Measurements from ENCODE around the gene KNDC1.

The KNDC1 gene

DNA sequence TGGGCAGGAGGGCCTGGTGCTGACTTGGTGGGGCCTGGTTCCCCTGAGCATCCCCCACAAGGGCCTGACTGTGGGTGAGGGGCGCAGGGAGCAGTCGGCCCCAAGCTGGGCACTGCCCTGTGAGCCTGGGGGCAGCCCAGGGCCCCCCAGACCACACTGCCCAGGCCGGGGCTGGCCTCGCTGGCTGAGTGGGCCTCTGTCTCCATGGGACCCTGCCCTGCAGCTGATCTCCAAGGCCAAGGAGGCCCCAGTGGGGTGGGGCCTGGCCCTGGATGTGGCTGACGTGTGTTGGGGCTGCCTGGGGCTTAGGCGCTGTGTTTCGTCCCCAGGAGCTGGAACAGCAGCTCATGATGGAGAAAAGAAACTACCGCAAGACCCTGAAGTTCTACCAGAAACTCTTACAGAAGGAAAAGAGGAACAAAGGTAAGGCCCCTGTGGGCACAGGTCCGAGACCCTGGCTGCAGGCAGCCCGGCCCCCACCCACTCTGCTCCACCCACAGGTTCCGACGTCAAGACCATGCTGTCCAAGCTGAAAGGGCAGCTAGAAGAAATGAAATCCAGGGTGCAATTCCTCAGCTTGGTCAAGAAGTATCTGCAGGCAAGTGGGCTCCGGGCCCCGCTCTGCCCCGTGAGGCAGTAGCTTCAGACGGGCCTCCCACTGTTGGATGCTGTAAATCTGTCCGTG, 46.5 kb downstream of the KNDC1 start:
- FAIRE-seq, result no peak
- no peak for TF ChIP-seq POLR2A (IDR thresholded peaks at IDR 0.05; ENCODE audit: low read depth, low read length)
- DNase-seq (ENCODE audit: insufficient read length, low spot score), result no peak

DNA sequence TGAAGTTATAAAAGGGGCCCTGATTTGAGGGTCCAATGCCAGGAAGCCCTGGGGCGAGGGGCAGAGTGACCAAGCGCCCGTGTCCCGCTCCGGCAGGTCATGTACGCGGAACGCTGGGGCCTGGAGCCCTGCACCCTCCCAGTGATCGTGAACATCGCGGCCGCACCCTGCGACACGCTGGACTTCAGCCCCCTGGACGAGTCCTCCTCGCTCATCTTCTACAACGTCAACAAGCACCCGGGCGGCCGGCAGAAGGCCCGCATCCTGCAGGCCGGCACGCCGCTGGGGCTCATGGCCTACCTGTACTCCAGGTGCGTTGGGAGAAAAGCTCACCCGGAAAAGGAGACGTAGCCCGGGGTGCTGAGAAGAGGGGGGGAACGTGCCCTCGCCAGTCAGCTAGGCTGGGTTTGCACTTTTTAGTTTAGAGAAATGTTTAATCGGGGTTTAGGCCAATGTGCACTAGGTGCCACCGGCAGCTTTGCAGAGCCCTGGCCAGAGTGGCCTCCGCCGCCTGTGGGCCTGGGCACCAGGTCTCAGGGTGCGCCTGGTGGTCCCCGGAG, 47.1 kb downstream of the KNDC1 start:
- DNase-seq (ENCODE audit: insufficient read length, low spot score), result no peak
- no peak for FAIRE-seq
- no peak for TF ChIP-seq POLR2A (IDR thresholded peaks at IDR 0.05; ENCODE audit: low read depth, low read length)

DNA sequence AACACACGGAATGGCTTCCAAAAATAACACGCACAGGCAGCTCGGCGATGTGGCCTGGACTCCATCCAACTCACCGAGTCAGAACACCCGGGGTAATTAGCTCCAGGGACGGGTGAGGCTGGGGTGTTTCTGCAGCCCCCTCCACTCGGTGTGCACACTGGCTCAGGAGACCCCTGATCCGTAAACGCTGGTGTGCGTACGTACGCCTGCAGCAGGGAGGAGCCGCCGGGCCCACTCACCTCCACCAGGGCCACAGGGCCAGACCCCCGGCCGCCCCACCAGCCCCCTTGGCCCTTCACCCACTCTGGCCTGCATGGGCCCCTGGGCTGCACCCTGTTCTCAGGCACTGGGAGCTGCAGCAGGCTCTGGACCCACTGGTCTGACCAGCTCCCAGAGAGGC, 47.6 kb downstream of the KNDC1 start:
- FAIRE-seq (no peak), DNase-seq (ENCODE audit: insufficient read length, low spot score) (no peak)
- TF ChIP-seq POLR2A (IDR thresholded peaks at IDR 0.05; ENCODE audit: low read depth, low read length), result no peak

DNA sequence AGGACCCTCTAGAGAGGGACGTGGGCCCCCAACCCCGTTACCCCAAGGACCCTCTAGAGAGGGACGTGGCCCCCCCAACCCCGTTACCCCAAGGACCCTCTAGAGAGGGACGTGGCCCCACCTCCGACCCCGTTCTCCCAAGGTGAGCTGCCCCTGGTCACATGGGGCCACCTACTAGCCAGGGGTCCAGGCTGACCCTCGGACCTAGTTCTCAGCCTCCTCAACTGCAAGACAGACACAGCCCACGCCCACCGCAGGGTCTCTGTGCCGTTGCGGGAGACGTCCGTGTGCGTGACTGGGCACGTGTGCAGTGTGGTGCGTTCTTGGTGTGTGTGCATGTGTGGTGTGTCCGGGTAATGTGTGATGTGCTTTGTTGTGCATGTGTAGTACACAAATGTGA, 48.4 kb downstream of the KNDC1 start:
- no peak for TF ChIP-seq POLR2A (IDR thresholded peaks at IDR 0.05; ENCODE audit: low read depth, low read length)
- DNase-seq (ENCODE audit: insufficient read length, low spot score) (no peak), FAIRE-seq (no peak)

DNA sequence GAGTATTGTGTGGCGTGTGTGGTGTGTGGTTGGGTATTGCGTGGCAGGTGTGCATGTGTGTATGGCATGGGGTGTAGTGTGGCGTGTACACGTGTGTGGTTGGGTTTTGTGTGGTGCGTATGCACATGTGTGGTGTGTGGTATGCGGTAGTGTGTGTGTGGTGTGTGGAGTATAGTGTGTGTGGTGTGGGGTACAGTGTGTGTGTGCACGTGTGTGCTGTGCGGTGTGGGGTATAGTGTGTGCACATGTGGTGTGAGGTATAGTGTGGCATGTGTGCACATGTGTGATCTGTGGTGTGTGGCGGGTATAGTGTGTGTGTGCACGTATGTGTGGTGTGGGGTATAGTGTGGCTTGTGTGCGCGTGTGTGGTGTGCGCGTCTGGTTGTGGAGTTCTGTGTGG, 49.1 kb downstream of the KNDC1 start:
- no peak for FAIRE-seq
- TF ChIP-seq POLR2A (IDR thresholded peaks at IDR 0.05; ENCODE audit: low read depth, low read length), result no peak

DNA sequence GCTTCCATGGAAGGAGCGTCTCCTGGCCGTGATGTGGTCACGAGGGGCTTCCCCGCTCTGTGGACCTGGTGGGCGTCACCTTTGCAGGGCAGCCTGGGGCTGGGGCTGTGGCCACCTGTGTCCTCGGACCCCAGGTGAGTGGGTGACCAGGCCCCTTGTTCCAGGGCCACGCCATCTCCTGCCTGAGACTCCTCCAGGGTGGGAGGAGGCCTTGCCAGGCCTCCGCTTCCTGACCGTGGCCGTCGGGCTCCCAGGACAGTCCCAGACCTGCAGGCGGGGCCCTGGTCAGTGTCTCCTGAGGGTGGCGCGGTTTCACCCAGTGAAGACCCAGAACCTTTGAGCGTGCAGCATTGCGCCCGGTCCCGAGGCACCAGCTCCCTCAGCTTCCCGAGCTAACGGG, 49.6 kb downstream of the KNDC1 start:
- no peak for TF ChIP-seq POLR2A (IDR thresholded peaks at IDR 0.05; ENCODE audit: low read depth, low read length)
- FAIRE-seq, result no peak
- no peak for DNase-seq (ENCODE audit: insufficient read length, low spot score)

More for the DNA sequence above, 49.1 kb downstream of the KNDC1 start:
- DNase-seq (ENCODE audit: insufficient read length, low spot score), result no peak

DNA sequence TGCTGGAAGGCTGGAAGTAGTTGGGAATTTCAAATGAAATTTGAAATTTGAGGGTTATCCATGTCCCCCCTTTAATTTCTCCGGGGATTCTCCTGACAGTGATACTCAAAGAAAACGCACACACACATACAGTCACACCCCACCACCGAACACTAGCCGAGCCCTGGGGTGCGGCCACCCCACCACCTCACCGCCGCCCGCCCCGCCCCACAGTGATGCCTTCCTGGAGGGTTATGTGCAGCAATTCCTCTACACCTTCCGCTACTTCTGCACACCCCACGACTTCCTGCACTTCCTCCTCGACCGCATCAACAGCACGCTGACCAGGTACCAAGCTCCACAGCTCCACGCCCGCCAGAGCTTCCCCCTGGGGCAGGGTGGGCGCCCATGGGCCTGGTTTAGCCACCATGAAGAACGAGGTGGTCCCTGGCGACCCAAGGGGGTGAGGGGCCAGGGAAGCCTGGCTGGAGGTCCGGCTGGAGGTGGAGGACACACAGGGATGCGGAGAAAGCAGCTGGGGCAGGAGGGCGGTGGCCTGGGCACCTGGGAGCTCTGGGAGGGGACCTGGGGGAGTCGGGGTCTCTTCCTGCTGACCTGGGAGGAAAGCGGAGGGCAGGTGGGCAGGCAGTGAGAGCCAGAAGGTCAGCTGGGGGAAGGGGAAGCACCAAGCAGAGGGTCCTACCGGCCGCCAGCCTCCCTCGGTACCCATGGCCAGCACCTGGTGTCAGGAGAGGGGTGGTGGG, 50.5 kb downstream of the KNDC1 start:
- TF ChIP-seq POLR2A (IDR thresholded peaks at IDR 0.05; ENCODE audit: low read depth, low read length), result no peak
- DNase-seq (ENCODE audit: insufficient read length, low spot score), result no peak
- FAIRE-seq, result no peak

DNA sequence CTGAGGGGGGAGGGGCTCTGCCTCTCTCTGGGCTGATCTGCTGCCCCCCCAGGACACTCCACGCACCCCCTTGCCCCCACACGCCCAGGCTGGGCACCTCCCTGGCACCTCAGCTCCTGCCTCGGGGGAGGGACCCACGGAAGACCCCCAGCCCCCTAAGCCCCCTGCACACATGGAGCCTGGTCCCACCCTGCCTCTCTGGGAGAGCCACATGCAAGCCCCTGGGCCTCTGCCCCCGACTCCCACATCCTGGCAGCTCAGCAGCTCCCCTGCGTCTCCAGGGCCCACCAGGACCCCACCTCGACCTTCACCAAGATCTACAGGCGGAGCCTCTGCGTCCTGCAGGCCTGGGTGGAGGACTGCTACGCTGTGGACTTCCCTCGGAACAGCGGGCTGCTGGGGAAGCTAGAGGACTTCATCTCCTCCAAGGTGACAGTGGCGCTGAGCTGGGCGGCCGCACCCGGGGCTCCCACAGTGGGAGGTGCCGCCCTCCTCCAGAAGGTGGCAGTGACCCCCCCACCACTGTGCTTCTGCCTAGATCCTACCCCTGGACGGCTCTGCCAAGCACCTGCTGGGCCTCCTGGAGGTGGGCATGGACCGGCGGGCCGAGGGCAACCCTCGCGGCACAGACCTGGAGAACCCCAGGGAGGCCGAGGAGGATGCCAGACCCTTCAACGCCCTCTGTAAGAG, 51.3 kb downstream of the KNDC1 start:
- DNase-seq (ENCODE audit: insufficient read length, low spot score) (no peak), FAIRE-seq (no peak)
- no peak for TF ChIP-seq POLR2A (IDR thresholded peaks at IDR 0.05; ENCODE audit: low read depth, low read length)

DNA sequence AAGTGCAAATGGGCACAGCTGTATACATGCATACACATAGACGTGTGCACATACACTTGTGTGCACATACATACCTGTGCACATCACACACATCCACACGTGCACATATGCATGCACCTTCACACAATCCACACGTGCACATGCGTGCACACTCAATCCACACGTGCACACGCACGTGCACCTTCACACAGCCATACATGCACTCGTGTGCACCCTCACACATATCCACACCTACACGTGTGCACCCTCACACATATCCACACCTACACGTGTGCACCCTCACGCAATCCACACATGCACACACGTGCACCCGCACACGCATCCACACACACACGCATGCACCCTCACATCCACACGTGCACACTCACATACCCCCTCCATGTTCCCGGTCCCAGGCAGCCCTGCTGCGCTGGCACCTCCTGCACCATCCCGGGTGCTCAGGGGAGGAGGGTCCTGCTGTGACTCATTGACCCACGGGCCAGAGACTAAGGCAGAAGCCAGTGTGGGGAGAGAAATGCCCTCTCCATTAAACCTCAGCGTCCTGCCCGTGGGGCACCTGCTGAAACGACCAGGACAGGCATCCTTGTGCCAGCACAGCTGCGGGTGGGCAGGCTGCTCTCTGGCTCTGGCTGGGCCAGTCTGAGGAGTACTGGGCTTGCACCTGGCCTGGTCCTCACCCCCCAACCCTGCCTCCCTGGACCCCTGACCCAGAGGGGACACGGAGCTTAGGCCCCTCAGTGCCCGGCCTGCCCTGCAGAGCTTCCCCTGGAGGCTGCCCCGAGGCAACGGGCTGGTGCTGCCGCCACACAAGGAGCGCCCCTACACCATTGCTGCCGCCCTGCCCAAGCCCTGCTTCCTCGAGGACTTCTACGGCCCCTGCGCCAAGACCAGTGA, 52.2 kb downstream of the KNDC1 start:
- DNase-seq (ENCODE audit: insufficient read length, low spot score), result no peak
- no peak for FAIRE-seq
- no peak for TF ChIP-seq POLR2A (IDR thresholded peaks at IDR 0.05; ENCODE audit: low read depth, low read length)

DNA sequence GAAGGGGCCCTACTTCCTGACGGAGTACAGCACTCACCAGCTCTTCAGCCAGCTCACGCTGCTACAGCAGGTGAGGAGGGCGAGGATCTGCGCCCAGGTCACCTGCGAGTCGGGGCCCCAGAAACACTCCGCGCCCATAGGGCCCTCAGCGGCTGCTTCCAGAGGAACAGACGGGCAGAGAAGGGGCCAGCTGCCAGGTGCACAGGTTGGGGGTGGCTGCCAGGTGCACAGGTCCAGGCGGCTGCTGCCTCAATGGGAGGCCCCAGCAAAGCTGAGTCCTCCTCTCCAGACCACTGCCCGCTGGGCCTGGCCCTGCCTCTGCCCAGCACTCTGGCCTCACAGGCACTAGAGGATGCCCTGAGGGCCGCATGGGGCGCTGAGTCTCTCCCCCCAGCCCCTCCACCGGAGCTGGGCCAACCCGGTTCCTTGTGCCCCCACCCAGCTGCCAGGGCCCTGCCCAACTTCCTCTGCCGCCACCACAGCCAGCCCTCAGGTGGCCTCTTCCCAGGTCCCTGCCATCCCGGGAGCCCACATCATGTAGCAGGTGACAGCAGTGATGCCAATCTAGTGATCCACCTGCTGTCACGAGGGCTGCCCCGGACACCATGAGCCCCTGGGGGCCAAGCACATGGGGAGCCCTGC, 53.0 kb downstream of the KNDC1 start:
- TF ChIP-seq POLR2A (IDR thresholded peaks at IDR 0.05; ENCODE audit: low read depth, low read length), result no peak
- no peak for DNase-seq (ENCODE audit: insufficient read length, low spot score)
- no peak for FAIRE-seq

DNA sequence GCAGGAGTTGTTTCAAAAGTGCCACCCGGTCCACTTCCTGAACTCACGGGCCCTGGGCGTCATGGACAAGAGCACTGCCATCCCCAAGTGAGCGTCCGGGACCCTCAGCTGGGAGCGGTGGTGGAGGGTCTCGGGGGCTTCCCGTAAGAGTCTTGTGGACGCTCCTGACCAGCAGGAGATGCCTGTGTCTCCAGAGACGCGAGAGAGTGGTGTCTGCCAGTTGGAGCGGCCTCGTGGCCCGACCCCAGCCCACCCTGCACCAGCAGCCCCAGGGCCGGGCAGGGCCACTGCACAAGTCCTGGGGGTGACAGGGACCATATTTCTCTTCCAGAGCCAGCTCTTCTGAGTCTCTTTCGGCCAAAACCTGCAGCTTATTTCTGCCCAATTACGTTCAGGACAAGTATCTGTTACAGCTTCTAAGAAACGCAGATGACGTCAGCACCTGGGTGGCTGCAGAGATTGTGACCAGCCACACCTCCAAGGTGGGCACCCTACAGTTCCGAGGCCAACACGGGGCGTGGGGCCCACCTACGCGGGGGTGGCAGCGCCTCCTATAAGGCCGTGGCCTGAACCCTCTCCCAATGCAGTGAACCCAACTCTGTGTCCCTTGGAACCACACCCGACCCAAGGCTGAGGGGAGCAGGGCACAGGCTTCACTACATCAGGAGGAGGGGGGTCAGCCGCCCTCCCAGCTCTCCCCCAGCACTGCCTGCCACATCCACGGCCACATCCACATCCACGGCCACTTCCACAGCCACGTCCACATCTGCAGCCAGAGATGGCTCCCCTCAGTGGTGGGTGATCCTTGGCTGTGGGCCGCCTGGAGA, 53.8 kb downstream of the KNDC1 start:
- no peak for FAIRE-seq
- TF ChIP-seq POLR2A (IDR thresholded peaks at IDR 0.05; ENCODE audit: low read depth, low read length), result no peak
- DNase-seq (ENCODE audit: insufficient read length, low spot score), result no peak

Data from H54 (cell line).